HepG2 (cell line): ENCODE data around the gene ZNF213. TPM values are rescaled to one million over a fixed set of nuclear protein-coding genes. Genes with fewer than 3 reads are reported as not detected.

Experiments
- ATAC-seq: fragments of 200-7000 bp; cut with Tn5 transposase; 3 replicates; pipeline ENCODE4 v1.9.1; 2020; ENCODE audit warnings: mild to moderate bottlenecking, moderate library complexity
- BruUV-seq: library from RNA; stranded (reverse); fragments of 400-500 nt; replicated peaks from 2 replicates; lab custom pipeline; 2021; lab: Mats Ljungman, UMichigan
- CTCF ChIA-PET: fragments of 300-600 bp; formaldehyde crosslinking; extraction: SDS; loops from one replicate; lab custom pipeline; 2021; ENCODE audit warnings: low total read pairs, inconsistent platforms, low intra/inter-chr PET ratio; lab: Yijun Ruan, JAX
- POLR2A ChIA-PET: fragments of 350-600 bp; sonication (Branson Sonifier 250); formaldehyde crosslinking; loops from one replicate; lab custom pipeline; 2020; ENCODE audit warnings: antibody characterized with exemption, inconsistent platforms; lab: Yijun Ruan, JAX
- DNase-seq: peaks from one replicate; pipeline ENCODE4 v3.0.0-alpha.2; 2015; ENCODE audit warnings: low spot score
- FAIRE-seq: peaks from 3 replicates; lab custom pipeline; 2011; peaks lifted over from hg19 to GRCh38; lab: Jason Lieb, UNC
- H2AFZ ChIP-seq: one replicate; pipeline ENCODE4 v1.6.1; 2011; ENCODE audit warnings: low read length, inconsistent platforms
- H3K27ac ChIP-seq: fragments of 300-600 bp; 3 replicates; pipeline ENCODE4 v1.8.0; 2011; ENCODE audit warnings: mixed run types, mild to moderate bottlenecking, mixed read lengths, low read length, inconsistent platforms; ENCODE audit not compliant: insufficient read depth; ENCODE audit errors: extremely low read length
- H3K27me3 ChIP-seq, 2 experiments: fragments of 200-600 bp in 1 of 2; 2 replicates in 1 of 2; 3 replicates in 1 of 2; pipeline versions ENCODE4 v1.6.0 to v1.8.0; 2011; ENCODE audit warnings: low read length in 2 of 2, mild to moderate bottlenecking in 2 of 2, moderate library complexity in 2 of 2, inconsistent platforms in 1 of 2; ENCODE audit not compliant: insufficient read depth in 2 of 2, control insufficient read depth in 1 of 2
- H3K36me3 ChIP-seq, 2 experiments: fragments of 200-600 bp in 1 of 2; replicated peaks in 1 of 2; 2 replicates in 1 of 2; 3 replicates in 1 of 2; pipeline versions ENCODE4 v1.5.1 to v1.8.0; 2011; ENCODE audit warnings: low read length in 2 of 2, inconsistent platforms in 1 of 2; ENCODE audit not compliant: insufficient read depth in 2 of 2, control insufficient read depth in 1 of 2
- H3K4me1 ChIP-seq: 2 replicates; pipeline ENCODE4 v1.5.1; 2012; ENCODE audit warnings: low read length, inconsistent platforms; ENCODE audit not compliant: insufficient read depth
- H3K4me2 ChIP-seq: 2 replicates; pipeline ENCODE4 v1.6.0; 2011; ENCODE audit warnings: low read depth, low read length, inconsistent platforms
- H3K4me3 ChIP-seq, 3 experiments: fragments of 200-600 bp in 1 of 3; sonication (generic), shearing (Covaris generic) in 1 of 3; replicated peaks in 1 of 3; 2 replicates each; pipeline ENCODE4 v1.5.1; 2011 to 2016; ENCODE audit warnings: low read length in 3 of 3, inconsistent platforms in 2 of 3, low read depth in 2 of 3, mild to moderate bottlenecking in 2 of 3, control low read depth in 1 of 3, mixed read lengths in 1 of 3; ENCODE audit not compliant: insufficient read depth in 1 of 3
- H3K79me2 ChIP-seq: one replicate; pipeline ENCODE4 v1.6.1; 2011; ENCODE audit warnings: low read length, inconsistent platforms; ENCODE audit not compliant: insufficient read depth
- H3K9ac ChIP-seq: 2 replicates; pipeline ENCODE4 v1.6.0; 2011; ENCODE audit warnings: mild to moderate bottlenecking, low read depth, low read length, inconsistent platforms; ENCODE audit not compliant: insufficient read depth
- H3K9me3 ChIP-seq: 2 replicates; pipeline ENCODE4 v1.5.1; 2012; ENCODE audit warnings: mild to moderate bottlenecking, low read length
- H4K20me1 ChIP-seq: 2 replicates; pipeline ENCODE4 v1.6.0; 2011; ENCODE audit warnings: inconsistent platforms, mild to moderate bottlenecking, low read length, moderate library complexity; ENCODE audit not compliant: insufficient read depth
- BCL3 ChIP-seq: sonication (generic); formaldehyde crosslinking; IDR thresholded peaks from 2 replicates; pipeline ENCODE4 v1.5.1; 2020; ENCODE audit warnings: mild to moderate bottlenecking, missing genetic modification reagents, moderate library complexity
- FLYWCH1 ChIP-seq: sonication (generic); formaldehyde crosslinking; IDR thresholded peaks from 2 replicates; pipeline ENCODE4 v1.8.1; 2023; ENCODE audit warnings: mild to moderate bottlenecking, missing genetic modification reagents
- FOSL1 ChIP-seq: sonication (generic); formaldehyde crosslinking; IDR thresholded peaks from 2 replicates; pipeline ENCODE4 v1.9.0; 2021; ENCODE audit warnings: missing genetic modification reagents, borderline replicate concordance
- IKZF4 ChIP-seq: sonication (generic); formaldehyde crosslinking; IDR thresholded peaks from 2 replicates; pipeline ENCODE4 v1.5.1; 2020; ENCODE audit warnings: borderline replicate concordance, mild to moderate bottlenecking, low read depth, missing genetic modification reagents; ENCODE audit errors: not compliant biosample characterization
- MEIS1 ChIP-seq: sonication (generic); formaldehyde crosslinking; IDR thresholded peaks from 2 replicates; pipeline ENCODE4 v1.9.0; 2021; ENCODE audit warnings: mild to moderate bottlenecking, missing genetic modification reagents, moderate library complexity, borderline replicate concordance
- PHF21A ChIP-seq: sonication (generic); formaldehyde crosslinking; IDR thresholded peaks from 2 replicates; pipeline ENCODE4 v1.5.0; 2020; ENCODE audit warnings: mild to moderate bottlenecking, missing genetic modification reagents
- RFXAP ChIP-seq: sonication (generic); formaldehyde crosslinking; IDR thresholded peaks from 2 replicates; pipeline ENCODE4 v1.4.0; 2020; ENCODE audit warnings: missing genetic modification reagents, borderline replicate concordance
- TBX2 ChIP-seq: sonication (generic); formaldehyde crosslinking; IDR thresholded peaks from 2 replicates; pipeline ENCODE4 v1.5.0; 2020; ENCODE audit warnings: missing genetic modification reagents, mild to moderate bottlenecking, borderline replicate concordance
- ZBTB7B ChIP-seq: sonication (generic); formaldehyde crosslinking; IDR thresholded peaks from 2 replicates; pipeline ENCODE4 v1.4.0; 2020; ENCODE audit warnings: missing genetic modification reagents
- ZNF33A ChIP-seq: sonication (generic); formaldehyde crosslinking; IDR thresholded peaks from 2 replicates; pipeline ENCODE4 v1.5.1; 2020; ENCODE audit warnings: missing genetic modification reagents, mild to moderate bottlenecking, moderate library complexity, borderline replicate concordance
- ZNF543 ChIP-seq: sonication (generic); formaldehyde crosslinking; IDR thresholded peaks from 2 replicates; pipeline ENCODE4 v1.4.0; 2020; ENCODE audit warnings: mild to moderate bottlenecking, missing genetic modification reagents
- ZNF589 ChIP-seq: sonication (generic); formaldehyde crosslinking; conservative IDR thresholded peaks from 2 replicates; pipeline ENCODE4 v1.8.0; 2022; ENCODE audit warnings: mild to moderate bottlenecking, moderate library complexity, missing genetic modification reagents
- ZNF777 ChIP-seq: sonication (generic); formaldehyde crosslinking; IDR thresholded peaks from 2 replicates; pipeline ENCODE4 v1.4.0; 2020; ENCODE audit warnings: missing genetic modification reagents
- whole genome bisulfite sequencing: methylation state at CpG from one replicate; pipeline ENCODE4 v1.1.6; 2017; ENCODE audit warnings: low lambda C conversion rate; 5-methylcytosine and 5-hydroxymethylcytosine counted together
- in situ Hi-C: cut with HindIII; loops from 2 replicates; pipeline ENCODE4 v1.10.0; 2017; ENCODE audit warnings: low pct_unique_long_range_greater_than_20kb; ENCODE audit not compliant: extremely low pct_ligation_motif_present
- intact Hi-C: fragments of 100-400 bp; cut with micrococcal nuclease; formaldehyde crosslinking; loops from one replicate; pipeline ENCODE4 v1.10.0; 2022; ENCODE audit not compliant: unreplicated experiment
- polyA plus RNA-seq, 8 experiments: library from polyadenylated mRNA; depleted of rRNA in 3 of 8; stranded (reverse) in 7 of 8; unstranded in 1 of 8; fragments of >200 nt; fragmentation: Illumina TruSeq in 4 of 8; extraction: Trizol in 4 of 8; gene quantifications; 2 replicates each; pipeline versions ENCODE4 v1.2.1 to v1.2.3, GENCODE V29; 2011 to 2016; ENCODE audit warnings: low read depth in 4 of 8, missing spikeins in 1 of 8, mixed read lengths in 1 of 8; ENCODE audit not compliant: insufficient read depth in 1 of 8
- total RNA-seq, 5 experiments: library from RNA; depleted of rRNA; stranded (reverse); fragments of >200 nt; fragmentation: Illumina TruSeq; extraction: Trizol; gene quantifications; 2 replicates each; pipeline ENCODE4 v1.2.3, GENCODE V29; 2016; ENCODE audit warnings: low read depth in 1 of 5
- TF ChIP-seq, protein P1 (sequence below): sonication (generic); formaldehyde crosslinking; IDR thresholded peaks from 2 replicates; pipeline ENCODE4 v1.5.0; 2020; ENCODE audit warnings: missing genetic modification reagents
- TF ChIP-seq, protein P2 (sequence below): conservative IDR thresholded peaks from 2 replicates; pipeline ENCODE4 v1.6.1; 2018; ENCODE audit warnings: missing genetic modification reagents
- TF ChIP-seq, protein P3 (sequence below): sonication (generic); formaldehyde crosslinking; IDR thresholded peaks from 2 replicates; pipeline ENCODE4 v1.8.0; 2022; ENCODE audit warnings: mild to moderate bottlenecking, missing genetic modification reagents; ENCODE audit not compliant: insufficient replicate concordance

Gene ZNF213
- total and polyA plus RNA-seq, 2 of the 13 experiments (the other 11 are each of a cell fraction or from before 2014, with no cell fraction given): 0.59 to 0.97 TPM

DNA sequence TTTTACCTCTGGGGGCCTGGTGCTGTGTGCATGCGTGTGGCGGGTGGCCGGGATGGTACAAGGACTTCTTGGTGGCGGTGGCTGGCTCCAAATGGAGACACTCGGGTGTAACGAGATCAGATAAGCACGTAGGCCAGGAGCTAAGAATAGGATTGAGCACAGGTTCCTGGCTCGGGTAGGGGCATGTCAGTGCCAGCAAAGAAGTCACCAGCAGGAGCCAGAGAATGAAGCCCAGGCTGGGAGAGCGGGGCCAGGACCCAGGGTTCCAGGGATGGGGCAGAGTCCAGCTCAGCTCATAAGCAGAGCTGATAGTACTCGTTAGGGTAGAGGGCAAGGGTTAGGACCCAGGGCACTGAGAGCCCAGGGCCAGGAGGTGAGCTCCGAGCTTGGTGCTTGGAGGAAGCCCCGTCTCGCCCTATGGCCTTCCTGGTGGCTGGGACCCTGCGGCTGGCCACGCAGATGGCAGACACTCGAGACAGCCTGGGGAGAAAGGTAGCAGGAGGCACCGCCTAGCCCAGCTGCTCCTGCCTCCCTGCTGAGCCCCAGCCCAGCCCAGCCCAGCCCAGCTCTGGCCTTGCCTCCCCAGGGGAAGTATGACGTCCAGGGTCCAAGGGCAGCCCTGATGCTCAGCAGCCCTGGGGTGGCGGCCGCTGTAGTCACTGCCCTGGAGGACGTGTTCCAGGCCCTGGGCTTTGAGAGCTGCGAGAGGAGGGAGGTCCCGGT lies 8.9 kb downstream of the ZNF213 start:
- in situ Hi-C loops: no loop called here
- Histone ChIP-seq H4K20me1 (no peaks in the 10 kb centered on the region), H2AFZ (no peak overlapping the region), H3K79me2 (no peaks in the 10 kb centered on the region), H3K27ac (peak overlapping the region; percentile 40), H3K4me2 (peak overlapping the region; percentile 84), H3K9me3 (no peaks in the 10 kb centered on the region), H3K36me3 (no peaks in the 10 kb centered on the region), H3K9ac (peak overlapping the region; percentile 42; the same call in 1 of the 2 replicates), H3K4me1 (peaks cover 55% of the 10 kb centered on the region), H3K4me3 (peak overlapping the region; percentile 18 to 69 (median 30); a peak in 5 of 6 replicates), H3K27me3 (peaks cover 0 to 22% of the 10 kb centered on the region in 2 experiments; a peak in 2 of 5 replicates)
- CTCF ChIA-PET: no interaction called here
- 42% methylated on average over 9 of the region's 23 CpGs for WGBS
- ATAC-seq (peak; percentile 80), DNase-seq (no peak), FAIRE-seq (no peak)
- POLR2A ChIA-PET: interaction anchor here (0.5 to 1.9 kb wide), 4 partner anchors 10 to 337 kb away, joined by 3 to 26 read pairs (median 5); partner anchors contain the start of gene ZNF213
- intact Hi-C loops: no loop called here
- BruUV-seq: no TSS peak
- peak; percentile 48 for TF ChIP-seq IKZF4 (CRISPR knock-in tag)
- TF ChIP-seq ZNF777 (CRISPR knock-in tag): peak; percentile 64; the same call in 1 of the 2 replicates
- TF ChIP-seq, protein P1, sequence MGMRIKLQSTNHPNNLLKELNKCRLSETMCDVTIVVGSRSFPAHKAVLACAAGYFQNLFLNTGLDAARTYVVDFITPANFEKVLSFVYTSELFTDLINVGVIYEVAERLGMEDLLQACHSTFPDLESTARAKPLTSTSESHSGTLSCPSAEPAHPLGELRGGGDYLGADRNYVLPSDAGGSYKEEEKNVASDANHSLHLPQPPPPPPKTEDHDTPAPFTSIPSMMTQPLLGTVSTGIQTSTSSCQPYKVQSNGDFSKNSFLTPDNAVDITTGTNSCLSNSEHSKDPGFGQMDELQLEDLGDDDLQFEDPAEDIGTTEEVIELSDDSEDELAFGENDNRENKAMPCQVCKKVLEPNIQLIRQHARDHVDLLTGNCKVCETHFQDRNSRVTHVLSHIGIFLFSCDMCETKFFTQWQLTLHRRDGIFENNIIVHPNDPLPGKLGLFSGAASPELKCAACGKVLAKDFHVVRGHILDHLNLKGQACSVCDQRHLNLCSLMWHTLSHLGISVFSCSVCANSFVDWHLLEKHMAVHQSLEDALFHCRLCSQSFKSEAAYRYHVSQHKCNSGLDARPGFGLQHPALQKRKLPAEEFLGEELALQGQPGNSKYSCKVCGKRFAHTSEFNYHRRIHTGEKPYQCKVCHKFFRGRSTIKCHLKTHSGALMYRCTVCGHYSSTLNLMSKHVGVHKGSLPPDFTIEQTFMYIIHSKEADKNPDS (CRISPR knock-in tag): peak; percentile 91
- TF ChIP-seq, protein P2, sequence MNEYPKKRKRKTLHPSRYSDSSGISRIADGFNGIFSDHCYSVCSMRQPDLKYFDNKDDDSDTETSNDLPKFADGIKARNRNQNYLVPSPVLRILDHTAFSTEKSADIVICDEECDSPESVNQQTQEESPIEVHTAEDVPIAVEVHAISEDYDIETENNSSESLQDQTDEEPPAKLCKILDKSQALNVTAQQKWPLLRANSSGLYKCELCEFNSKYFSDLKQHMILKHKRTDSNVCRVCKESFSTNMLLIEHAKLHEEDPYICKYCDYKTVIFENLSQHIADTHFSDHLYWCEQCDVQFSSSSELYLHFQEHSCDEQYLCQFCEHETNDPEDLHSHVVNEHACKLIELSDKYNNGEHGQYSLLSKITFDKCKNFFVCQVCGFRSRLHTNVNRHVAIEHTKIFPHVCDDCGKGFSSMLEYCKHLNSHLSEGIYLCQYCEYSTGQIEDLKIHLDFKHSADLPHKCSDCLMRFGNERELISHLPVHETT (CRISPR knock-in tag): no peak
- no peak for TF ChIP-seq ZNF589 (CRISPR knock-in tag)
- no peak for TF ChIP-seq BCL3 (CRISPR knock-in tag)
- TF ChIP-seq, protein P3, sequence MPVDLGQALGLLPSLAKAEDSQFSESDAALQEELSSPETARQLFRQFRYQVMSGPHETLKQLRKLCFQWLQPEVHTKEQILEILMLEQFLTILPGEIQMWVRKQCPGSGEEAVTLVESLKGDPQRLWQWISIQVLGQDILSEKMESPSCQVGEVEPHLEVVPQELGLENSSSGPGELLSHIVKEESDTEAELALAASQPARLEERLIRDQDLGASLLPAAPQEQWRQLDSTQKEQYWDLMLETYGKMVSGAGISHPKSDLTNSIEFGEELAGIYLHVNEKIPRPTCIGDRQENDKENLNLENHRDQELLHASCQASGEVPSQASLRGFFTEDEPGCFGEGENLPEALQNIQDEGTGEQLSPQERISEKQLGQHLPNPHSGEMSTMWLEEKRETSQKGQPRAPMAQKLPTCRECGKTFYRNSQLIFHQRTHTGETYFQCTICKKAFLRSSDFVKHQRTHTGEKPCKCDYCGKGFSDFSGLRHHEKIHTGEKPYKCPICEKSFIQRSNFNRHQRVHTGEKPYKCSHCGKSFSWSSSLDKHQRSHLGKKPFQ (CRISPR knock-in tag): peak; percentile 30
- 0 out of 2 replicates have a peak, but pooled peaks have one; percentile 27 for TF ChIP-seq TBX2
- no peak for TF ChIP-seq FLYWCH1 (CRISPR knock-in tag)
- TF ChIP-seq ZNF33A (CRISPR knock-in tag): no peak
- no peak for TF ChIP-seq FOSL1 (CRISPR knock-in tag)
- 0 out of 2 replicates have a peak, but pooled peaks have one; percentile 26 for TF ChIP-seq ZBTB7B (CRISPR knock-in tag)
- peak; percentile 65; the same call in 1 of the 2 replicates for TF ChIP-seq ZNF543 (CRISPR knock-in tag)
- 0 out of 2 replicates have a peak, but pooled peaks have one; percentile 11 for TF ChIP-seq MEIS1
- peak; percentile 12; the same call in 1 of the 2 replicates for TF ChIP-seq RFXAP (CRISPR knock-in tag)
- TF ChIP-seq PHF21A (CRISPR knock-in tag): 0 out of 2 replicates have a peak, but pooled peaks have one; percentile 71
